VCaP (cell line): ENCODE results near the gene RPUSD1.

Experiments
- H3K27ac ChIP-seq: fragments of 450-650 bp; 2 replicates; pipeline ENCODE4 v1.5.1; 2017
- TF ChIP-seq, protein P1 (sequence below): fragments of 450-650 bp; conservative IDR thresholded peaks from 2 replicates; pipeline ENCODE4 v1.5.1; 2017; ENCODE audit warnings: mild to moderate bottlenecking, moderate library complexity

The RPUSD1 gene

DNA sequence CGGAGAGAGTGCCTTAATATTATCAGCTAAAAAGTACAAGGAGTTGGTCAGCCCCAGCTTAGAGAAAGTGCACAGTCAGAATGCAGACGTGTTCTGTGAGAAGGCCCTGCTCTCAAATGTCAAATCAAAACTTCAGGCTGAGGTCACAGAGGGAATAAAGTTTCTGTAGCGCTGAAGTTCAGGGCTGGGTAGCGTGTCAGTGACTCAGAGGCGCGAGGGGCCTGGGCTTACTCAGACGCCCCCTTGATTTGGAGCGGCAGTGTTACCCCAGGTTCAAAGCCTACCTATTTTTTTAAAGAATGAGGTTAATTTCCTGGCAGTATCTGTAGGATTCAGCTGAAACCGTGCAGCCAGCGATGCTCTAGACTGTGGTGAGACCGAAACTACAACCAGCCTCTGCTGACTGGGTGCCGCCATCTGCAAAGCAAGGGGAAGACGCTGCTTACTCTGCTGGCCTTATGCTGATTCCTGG is 52.2 kb downstream of the RPUSD1 start:
- no peak overlapping the region for H3K27ac ChIP-seq

DNA sequence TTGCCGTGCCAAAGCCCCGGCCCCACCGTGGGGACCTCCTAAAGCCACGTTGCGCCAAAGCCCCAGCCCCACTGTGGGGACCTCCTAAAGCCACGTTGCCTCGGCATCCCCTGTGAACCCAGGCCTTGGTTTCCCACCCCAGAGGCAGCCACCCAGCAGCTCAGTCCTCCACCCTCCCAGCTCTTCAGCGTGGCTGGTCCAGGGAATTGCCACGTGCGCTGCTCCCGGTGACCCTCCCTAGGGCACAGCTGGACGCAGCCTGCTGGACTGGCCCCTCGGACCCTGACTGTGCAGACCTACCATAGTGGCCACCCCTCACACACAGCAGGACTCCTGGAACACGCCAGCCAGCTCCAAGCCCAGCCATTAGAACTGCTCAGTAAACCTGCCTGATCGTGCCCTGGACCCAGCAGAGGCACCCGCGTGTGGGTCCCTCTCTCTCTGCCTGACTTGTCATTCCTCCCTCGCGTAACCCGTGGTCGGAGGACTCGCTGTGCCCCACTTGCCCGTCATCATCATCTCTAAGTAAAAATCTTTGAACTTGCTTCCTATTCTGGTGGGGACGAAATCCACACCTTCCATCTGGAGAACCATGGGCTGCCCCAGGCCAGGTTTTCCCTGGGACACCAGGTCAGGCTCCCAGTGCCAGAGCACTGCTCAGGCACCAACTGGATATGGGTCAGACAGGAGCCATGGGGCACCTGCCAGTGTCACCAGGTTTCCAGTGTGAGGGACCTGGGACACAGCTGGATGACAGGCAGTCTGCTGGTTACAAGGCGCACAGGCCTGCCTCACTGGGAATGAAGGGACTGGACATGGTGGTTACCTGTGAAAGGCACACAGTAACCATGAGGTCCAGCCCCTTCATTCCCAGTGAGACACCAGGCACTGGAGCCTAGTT is 53.0 kb downstream of the RPUSD1 start:
- TF ChIP-seq, protein P1, sequence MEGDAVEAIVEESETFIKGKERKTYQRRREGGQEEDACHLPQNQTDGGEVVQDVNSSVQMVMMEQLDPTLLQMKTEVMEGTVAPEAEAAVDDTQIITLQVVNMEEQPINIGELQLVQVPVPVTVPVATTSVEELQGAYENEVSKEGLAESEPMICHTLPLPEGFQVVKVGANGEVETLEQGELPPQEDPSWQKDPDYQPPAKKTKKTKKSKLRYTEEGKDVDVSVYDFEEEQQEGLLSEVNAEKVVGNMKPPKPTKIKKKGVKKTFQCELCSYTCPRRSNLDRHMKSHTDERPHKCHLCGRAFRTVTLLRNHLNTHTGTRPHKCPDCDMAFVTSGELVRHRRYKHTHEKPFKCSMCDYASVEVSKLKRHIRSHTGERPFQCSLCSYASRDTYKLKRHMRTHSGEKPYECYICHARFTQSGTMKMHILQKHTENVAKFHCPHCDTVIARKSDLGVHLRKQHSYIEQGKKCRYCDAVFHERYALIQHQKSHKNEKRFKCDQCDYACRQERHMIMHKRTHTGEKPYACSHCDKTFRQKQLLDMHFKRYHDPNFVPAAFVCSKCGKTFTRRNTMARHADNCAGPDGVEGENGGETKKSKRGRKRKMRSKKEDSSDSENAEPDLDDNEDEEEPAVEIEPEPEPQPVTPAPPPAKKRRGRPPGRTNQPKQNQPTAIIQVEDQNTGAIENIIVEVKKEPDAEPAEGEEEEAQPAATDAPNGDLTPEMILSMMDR: no peak
- H3K27ac ChIP-seq: no peak overlapping the region

More for the DNA sequence above, 52.2 kb downstream of the RPUSD1 start:
- TF ChIP-seq, protein P1: no peak
